NCI-H1417 treated with DMSO at 0.1 percent for 48 hours (cell line): ENCODE data around the gene GBA3.

Experiments used
- DNase-seq: peaks from one replicate; lab custom pipeline; 2025; lab: John Stamatoyannopoulos, UW

GBA3 gene

DNA sequence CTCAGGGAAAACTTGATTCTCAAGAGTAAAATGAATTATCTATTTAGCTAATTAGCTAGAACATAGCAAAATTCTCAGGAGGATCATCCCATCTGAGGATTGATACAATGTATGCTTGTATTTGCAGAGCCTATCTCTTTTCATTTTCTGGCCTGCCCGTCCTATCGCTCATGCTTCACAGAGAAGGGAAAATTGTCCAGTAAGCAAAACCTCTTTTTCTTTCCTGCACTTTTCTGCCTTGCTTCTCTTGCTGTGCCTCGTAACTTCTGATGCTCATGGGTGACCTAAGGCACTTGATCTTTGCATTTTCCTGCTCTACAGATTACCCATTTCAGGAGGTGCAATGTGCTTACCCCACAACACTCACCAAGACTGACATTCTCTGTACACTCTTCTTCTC lies 88.1 kb downstream of the GBA3 start:
- DNase-seq = no peak

DNA sequence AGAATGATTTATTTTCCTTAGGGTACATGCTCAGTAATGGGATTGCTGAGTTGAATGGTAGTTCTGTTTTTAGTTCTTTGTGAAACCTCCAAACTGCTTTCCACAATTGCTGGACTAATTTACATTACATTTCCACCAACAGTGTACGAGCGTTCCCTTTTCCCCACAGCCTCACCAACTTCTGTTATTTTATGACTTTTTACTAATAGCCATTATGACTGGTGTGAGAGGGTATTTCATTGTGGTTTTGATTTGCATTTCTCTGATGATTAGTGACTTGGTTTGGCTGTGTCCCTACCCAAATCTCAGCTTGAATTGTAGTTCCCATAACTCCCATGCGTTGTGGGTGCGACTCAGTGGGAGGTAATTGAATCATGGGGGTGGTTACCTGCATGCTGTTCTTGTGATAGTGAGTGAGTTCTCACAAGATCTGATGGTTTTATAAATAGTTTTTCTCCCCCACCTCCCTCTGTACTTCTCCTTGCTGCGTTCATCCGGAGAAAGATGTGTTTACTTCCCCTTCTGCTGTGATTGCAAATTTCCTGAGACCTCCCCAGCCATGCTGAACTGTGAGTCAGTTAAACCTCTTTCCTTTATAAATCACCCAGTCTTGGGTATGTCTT lies 95.1 kb downstream of the GBA3 start:
- DNase-seq = no peak

DNA sequence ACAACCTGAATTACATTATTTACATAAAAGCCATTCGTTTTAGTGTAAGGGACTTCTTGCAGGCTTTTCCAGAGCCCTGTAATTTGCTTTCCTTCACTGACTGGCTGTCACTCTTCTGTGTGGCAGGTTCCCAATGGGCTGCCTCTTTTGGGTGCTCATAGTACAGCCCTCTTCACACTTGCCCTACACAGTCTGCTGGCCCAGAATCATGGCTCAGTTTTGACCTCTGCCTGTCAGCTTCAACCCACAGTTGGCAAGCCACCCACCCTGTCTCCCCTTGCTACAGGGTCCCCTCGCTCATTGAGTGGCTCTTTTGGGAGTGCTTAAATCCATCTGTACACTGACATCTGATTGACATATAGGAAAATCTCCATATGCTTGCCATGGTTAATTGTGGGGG lies 97.9 kb downstream of the GBA3 start:
- no peak for DNase-seq

DNA sequence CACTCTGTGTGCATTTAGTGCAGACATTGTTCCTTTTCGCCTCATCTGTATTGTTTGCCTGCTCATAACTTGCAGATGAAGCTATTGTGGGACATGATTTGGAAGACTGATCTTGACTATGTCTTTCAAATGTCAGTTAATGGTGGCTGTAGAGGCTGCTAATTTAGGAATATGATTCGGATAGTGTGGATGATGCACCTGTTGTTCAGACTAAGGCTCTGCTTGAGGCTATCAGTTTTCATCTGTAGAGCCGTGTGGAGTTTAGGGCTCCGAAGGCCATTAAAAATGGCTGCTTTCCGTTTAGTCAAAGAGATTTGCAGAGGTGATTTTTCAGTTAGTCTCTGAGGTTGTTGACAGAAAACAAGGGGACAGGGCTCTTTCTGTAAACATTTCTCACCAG lies 102.0 kb downstream of the GBA3 start:
- DNase-seq = no peak

DNA sequence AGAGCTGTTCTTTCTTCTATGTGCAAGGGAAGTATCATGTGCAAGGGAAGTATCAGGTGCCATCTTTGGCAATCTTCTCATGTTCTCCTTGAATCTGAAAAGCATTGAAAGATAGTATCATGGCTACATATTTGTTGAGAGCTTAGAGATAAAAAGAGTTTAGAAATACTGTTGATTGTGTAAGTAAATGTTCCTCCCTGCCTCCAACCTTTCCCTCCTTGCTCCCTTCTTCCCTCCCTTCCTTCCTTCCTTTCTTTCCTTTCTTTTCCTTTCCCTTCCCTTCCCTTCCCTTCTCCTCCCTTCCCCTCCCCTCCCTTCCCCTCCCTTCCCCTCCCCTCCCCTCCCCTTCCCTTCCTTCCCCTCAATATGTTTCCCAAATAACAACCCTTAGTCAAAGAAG lies 108.7 kb downstream of the GBA3 start:
- DNase-seq = no peak

DNA sequence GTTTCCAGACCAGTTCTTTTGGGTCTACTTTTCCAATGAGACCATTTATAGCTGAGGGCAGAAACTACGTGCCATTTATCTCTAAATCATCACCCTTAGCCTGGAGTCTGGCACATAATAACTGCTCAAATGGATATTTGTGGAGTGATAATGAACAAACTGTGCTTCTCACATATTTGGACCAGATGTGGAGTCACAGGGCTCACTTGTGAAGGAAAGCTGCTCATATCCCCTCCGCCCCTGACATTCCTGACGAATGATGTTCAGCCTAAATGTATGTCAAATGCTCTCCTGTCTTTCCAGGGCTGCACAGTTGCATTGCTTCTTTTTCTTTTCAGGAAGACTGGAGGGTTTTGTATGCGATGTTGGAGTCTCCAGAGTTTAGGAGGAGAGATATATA lies 110.1 kb downstream of the GBA3 start:
- DNase-seq = no peak

DNA sequence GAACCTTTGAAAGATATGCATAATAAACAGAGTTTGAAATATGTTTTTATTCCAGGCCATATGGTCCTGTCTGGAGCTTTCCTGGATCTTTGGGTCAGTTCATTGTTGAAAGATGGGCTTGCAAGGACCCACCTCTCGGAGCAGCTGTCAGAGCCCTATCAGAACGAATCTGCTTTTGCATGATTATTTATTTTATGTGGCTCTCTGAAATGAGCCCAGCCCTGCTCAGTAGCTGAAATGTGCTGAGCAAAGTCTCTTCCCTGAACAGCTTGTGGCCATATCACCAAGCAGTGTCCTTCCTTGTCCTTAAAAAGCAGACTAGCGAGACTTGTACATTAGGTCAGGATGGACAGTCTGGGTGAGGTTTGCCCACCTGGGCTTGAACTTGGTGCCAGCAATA lies 110.8 kb downstream of the GBA3 start:
- DNase-seq = no peak

DNA sequence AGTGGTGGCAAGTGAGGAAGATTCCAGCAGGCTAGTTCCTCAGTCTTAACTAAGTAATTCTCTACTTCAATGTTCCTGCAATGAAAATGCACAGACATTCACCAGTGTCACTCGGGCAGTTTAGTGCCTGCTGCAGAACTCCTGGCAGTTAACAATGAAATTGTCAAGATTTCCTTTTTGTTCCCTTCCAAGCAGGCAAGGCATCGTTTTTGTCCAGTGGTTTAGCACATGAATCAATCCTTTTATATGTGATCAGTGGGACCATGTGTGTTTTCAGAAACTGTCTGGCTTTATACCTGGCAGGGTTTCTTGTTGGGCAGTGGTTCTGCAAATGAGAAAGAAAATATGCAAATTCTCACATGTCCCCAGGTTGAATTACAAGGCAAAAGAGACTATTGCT lies 122.2 kb downstream of the GBA3 start:
- DNase-seq = no peak

DNA sequence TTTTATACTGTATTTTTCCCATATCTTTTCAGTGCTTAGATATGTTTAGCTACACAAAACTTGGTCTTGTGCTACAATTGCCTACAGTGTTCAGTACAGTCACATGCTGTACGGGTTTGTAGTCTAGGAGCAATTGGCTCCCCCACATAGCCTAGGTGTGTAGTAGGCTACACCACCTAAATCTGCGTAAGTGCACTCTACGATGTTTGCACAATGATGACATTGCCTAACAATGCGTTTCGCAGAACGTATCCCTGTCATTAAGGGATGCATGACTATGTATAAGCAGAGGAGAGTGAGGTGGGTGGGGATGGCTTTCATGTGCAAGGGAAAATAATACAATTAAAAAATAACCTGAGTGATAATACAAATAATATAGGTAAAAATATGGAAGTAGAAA lies 131.4 kb downstream of the GBA3 start:
- DNase-seq = no peak

DNA sequence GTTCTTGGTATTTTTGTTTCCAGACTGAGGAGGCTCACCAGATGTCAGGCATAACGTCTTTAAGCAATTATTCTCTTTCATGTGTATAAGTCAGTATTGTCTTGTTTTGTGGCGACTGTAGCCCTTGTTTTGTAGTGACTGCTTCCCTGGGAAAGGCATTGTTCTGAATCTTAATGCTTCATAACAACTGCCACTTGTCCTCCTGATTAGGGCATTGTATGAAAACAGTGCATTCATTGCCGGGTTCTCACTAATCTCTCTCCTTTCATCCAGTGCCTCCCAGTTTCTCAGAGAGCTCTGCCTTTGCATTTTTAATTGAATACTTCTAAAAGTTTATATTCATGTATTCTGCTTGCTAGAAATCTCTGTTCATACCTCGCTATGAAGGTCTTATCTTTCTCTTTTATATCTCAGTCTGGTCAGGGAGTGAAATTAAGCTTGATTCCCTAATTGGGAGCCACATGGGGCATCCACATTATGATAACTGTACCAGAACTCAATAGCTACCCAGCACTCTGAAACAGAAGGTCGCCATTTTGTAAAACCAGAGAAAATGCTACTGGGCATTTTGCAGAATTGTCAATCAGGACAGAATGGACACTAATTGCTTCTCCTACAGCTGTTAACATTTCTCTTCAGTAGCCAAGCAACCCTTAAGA lies 149.8 kb downstream of the GBA3 start:
- no peak for DNase-seq

DNA sequence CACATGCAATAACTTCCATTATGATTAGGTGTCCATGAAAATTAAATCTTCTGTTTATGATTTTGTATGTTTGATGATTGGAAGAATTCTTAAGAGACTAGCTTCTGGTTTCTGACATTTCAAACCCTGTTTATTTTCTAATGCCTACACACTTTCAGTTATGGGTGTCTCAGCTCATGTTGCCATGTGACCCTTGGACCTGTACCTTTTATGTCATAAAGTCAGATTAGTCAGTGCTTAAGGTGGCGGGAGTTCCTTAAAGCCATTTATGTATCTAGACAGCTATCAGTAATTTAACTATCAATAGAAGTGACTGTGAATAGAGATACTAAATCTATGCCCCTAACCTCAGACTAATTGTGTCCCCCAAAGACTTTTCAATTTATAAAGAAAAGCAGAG lies 155.6 kb downstream of the GBA3 start:
- DNase-seq = no peak

DNA sequence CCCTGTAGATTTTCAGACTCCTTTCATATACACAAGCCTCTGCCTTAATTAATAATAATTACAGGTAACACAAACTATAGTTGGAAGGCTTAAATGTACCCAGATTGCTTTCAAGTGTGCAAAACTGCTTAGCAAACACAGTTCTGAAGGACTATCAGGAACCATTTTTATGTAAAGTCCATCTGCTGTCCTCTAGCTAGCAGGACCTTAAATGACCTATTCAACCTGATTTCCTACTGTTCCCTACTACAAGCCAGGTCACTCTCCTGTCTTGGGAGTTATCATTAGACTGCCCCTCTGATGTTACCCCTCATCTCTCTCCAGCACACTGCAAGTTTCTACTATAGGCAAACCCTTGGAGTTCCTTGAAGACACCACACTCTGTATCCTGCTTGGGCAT lies 157.3 kb downstream of the GBA3 start:
- DNase-seq = peak; percentile 97

DNA sequence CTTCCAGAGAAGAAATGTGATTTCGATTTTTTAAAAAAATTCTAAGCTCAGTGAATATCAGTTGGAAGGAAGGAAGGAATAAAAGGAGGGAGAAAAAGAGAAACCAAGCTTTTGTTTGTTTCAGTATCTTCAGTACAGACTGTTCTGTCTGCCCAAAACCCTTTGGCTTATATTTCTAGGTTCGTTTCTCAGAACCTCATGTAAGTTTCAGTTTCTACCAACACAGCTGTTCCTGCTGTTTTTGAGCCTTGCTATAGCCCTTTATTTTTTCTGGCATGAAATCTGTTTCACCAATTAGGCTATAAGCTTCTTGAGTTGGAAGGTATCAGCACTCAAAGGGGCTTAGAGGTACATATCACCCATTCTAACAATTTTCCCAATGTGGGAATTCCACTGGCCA lies 157.9 kb downstream of the GBA3 start:
- DNase-seq = no peak

DNA sequence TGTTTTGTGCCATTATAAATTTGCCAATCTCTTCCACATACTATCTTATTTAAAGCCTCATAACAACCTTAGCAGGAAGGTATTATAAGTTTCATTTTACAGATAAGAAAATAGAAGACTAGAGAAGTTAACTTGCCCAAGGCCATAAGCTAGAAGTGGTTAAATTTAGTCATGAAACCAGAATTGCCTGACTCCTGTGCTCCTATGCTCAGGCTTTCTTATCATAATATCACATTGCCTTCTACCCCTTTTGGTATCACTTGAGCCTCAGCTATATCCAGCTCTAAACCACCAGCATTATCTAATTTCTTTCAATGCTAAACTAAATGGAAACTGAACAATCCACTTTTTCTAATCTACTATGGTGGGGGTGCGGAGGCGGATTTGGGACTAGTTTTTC lies 164.7 kb downstream of the GBA3 start:
- no peak for DNase-seq

DNA sequence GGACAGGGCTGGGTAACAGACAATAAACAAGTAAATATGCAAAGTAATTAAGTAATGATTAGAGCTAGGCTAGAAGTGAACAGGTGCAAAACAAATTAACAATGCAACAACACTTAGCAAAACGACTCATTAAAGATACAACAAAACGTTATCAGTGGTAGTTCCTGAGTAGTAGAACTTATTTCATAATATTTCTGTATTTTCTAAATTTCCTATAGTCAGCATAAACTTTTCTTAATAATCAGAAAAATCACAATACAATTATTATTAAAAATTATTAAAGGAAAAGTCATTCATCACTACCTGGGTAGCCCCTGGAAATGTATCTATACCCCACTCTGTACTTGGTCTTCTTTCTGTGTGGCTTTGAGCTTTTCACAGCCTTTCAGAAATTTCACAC lies 166.6 kb downstream of the GBA3 start:
- DNase-seq = no peak
